ENCODE measurements around the gene STARD6.

DNA sequence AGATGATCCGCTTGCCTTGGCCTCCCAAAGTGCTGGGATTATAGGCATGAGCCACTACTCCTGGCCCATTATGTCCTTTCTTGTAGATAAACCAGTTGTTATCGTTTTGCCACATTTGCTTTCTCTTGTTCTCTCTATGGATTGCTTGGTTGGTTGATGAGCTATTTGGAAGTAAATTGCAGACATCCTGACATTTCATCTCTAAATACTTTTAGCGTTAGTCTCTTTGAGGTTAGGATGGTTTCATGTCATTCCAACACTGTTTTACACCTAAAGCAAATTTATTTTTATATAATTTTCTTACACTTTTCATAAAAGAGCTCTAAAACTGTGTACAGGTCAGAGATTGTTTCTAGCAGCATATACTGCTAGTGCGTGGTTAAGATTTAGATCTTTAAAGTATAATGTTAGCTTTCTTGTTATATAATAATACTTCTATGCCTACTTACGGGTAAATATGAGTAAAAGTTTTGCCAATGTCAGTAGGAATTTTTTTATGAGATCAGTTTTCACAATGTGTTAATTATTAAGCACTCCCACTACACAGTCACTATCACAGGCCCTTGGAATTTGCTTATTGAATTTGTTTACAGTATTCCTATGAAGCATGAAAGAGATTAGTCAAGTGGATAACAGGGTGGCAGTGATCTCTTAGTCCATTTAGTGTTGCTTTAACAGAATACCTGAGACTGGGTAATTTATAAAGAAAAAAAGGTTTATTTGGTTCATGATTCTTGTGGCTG, 78.0 kb downstream of the STARD6 start:
- TF ChIP-seq POLR2A (IDR thresholded peaks at IDR 0.05) (no peak), POLR2AphosphoS5 (IDR thresholded peaks at IDR 0.05; ENCODE audit: insufficient read depth in 1 of 2, low read depth in 1 of 2) (no peak)
- TF ChIP-seq, protein P1, sequence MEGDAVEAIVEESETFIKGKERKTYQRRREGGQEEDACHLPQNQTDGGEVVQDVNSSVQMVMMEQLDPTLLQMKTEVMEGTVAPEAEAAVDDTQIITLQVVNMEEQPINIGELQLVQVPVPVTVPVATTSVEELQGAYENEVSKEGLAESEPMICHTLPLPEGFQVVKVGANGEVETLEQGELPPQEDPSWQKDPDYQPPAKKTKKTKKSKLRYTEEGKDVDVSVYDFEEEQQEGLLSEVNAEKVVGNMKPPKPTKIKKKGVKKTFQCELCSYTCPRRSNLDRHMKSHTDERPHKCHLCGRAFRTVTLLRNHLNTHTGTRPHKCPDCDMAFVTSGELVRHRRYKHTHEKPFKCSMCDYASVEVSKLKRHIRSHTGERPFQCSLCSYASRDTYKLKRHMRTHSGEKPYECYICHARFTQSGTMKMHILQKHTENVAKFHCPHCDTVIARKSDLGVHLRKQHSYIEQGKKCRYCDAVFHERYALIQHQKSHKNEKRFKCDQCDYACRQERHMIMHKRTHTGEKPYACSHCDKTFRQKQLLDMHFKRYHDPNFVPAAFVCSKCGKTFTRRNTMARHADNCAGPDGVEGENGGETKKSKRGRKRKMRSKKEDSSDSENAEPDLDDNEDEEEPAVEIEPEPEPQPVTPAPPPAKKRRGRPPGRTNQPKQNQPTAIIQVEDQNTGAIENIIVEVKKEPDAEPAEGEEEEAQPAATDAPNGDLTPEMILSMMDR (IDR thresholded peaks at IDR 0.05): no peak

Data from vagina (tissue), 2 donors.